ENCODE results near the gene KMT2C. TPM values are rescaled to one million over a fixed set of nuclear protein-coding genes. Genes with fewer than 3 reads are reported as not detected.

Gene KMT2C
- total RNA-seq, 4 donors from 2014 or later = 59.0 to 73.9 (median 69.5) TPM

DNA sequence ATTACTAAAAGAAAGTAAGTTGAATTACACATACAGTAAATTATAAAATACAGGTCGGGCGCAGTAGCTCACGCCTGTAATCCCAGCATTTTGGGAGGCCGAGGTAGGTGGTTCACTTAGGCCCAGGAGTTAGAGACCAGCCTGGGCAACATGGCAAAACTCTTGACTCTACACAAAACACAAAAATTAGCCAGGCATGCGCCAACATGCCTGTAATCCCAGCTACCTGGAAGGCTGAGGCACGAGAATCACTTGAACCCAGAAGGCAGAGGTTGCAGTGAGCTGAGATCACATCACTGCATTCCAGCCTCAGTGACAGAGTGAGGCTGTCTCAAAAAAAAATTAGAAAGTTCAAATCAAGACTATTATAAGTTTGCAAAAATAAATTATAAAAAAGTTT is 235.4 kb downstream of the KMT2C start:
- WGBS = 98% methylated on average over 6 of the region's 6 CpGs
- no peaks in the 10 kb centered on the region for H3K4me1 ChIP-seq
- H3K9me3 ChIP-seq = no peaks in the 10 kb centered on the region
- intact Hi-C loops (cut with DNase I) = no loop called here
- no peaks in the 10 kb centered on the region for H3K27me3 ChIP-seq
- no peak overlapping the region for H3K27ac ChIP-seq (replicated peaks in 1 of 4)
- no peak for DNase-seq (ENCODE audit: extremely low spot score)
- TF ChIP-seq EP300 (IDR thresholded peaks at IDR 0.05) (no peak), POLR2A (IDR thresholded peaks at IDR 0.05; ENCODE audit: low read depth) (no peak), POLR2AphosphoS5 (IDR thresholded peaks at IDR 0.05) (no peak)
- TF ChIP-seq, protein P1, sequence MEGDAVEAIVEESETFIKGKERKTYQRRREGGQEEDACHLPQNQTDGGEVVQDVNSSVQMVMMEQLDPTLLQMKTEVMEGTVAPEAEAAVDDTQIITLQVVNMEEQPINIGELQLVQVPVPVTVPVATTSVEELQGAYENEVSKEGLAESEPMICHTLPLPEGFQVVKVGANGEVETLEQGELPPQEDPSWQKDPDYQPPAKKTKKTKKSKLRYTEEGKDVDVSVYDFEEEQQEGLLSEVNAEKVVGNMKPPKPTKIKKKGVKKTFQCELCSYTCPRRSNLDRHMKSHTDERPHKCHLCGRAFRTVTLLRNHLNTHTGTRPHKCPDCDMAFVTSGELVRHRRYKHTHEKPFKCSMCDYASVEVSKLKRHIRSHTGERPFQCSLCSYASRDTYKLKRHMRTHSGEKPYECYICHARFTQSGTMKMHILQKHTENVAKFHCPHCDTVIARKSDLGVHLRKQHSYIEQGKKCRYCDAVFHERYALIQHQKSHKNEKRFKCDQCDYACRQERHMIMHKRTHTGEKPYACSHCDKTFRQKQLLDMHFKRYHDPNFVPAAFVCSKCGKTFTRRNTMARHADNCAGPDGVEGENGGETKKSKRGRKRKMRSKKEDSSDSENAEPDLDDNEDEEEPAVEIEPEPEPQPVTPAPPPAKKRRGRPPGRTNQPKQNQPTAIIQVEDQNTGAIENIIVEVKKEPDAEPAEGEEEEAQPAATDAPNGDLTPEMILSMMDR (IDR thresholded peaks at IDR 0.05) = no peak
- peaks cover 0 to 52% (median 32%) of the 10 kb centered on the region in 4 donors for H3K36me3 ChIP-seq
- H3K4me3 ChIP-seq = no peak overlapping the region

- Histone ChIP-seq H3K4me1 (no peaks in the 10 kb centered on the region), H3K27ac (replicated peaks in 1 of 4) (no peak overlapping the region), H3K27me3 (no peaks in the 10 kb centered on the region), H3K9me3 (no peaks in the 10 kb centered on the region), H3K4me3 (no peak overlapping the region), H3K36me3 (peaks cover 26 to 77% (median 40%) of the 10 kb centered on the region in 4 donors)
- TF ChIP-seq POLR2A (IDR thresholded peaks at IDR 0.05; ENCODE audit: low read depth) (no peak), POLR2AphosphoS5 (IDR thresholded peaks at IDR 0.05) (no peak), EP300 (IDR thresholded peaks at IDR 0.05) (no peak)
- TF ChIP-seq, protein P1 (IDR thresholded peaks at IDR 0.05) = no peak
- WGBS = 96% methylated on average over 4 of the region's 4 CpGs
- DNase-seq (ENCODE audit: extremely low spot score) = no peak
- intact Hi-C loops (cut with DNase I) = no loop called here
Measured at GRCh38 chr7:152196391-152196790, 239.4 kb downstream of the KMT2C start.

DNA sequence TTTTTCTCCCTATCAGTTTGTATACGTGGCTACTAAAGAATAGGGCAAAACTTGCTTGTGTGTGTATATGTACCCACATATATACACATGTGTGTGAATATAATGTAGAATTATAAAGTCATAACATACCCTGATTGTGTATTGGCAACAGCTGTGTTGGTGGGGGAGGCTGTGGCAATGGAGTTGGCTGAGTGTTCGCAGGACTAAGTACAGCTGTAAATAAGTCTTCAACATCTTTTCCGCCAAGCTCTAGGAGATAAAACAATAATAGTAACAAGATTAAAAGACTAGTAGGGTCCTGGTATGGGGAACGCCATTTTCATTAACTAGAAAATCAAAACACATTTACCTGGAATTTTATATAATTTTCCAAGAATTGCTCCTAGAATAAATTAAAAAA is 241.9 kb downstream of the KMT2C start:
- Histone ChIP-seq H3K36me3 (peaks cover 26 to 89% (median 41%) of the 10 kb centered on the region in 4 donors), H3K4me3 (no peak overlapping the region)
- WGBS = 93% methylated on average over 4 of the region's 4 CpGs

DNA sequence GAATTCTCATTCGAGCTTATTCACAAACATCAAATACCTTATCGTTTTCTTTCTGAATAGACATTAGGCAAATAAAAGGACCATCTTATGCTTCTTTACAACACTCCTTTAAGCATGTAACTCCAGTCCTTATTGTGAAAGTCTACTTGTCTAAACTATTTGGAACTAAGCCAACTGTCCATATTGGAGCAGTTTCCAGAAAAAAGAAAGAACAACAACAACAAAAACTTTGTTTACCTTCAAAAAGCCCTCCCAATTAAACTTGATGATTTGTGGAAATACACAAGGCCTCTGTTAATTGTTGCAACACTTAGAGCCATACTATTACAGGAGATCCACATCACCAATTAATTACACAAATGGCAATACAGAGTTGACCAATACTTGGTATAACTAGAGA is 246.7 kb downstream of the KMT2C start:
- peaks cover 19 to 80% (median 37%) of the 10 kb centered on the region in 4 donors for H3K36me3 ChIP-seq
- no peak for DNase-seq (ENCODE audit: extremely low spot score)

More for the DNA sequence above, 241.9 kb downstream of the KMT2C start:
- TF ChIP-seq, protein P1 (IDR thresholded peaks at IDR 0.05) = no peak
- TF ChIP-seq POLR2AphosphoS5 (IDR thresholded peaks at IDR 0.05) = no peak
- no peak for TF ChIP-seq EP300 (IDR thresholded peaks at IDR 0.05)
- no peak for TF ChIP-seq POLR2A (IDR thresholded peaks at IDR 0.05; ENCODE audit: low read depth)
- Histone ChIP-seq H3K27ac (replicated peaks in 1 of 4) (no peak overlapping the region), H3K9me3 (no peaks in the 10 kb centered on the region), H3K4me1 (no peaks in the 10 kb centered on the region), H3K27me3 (no peaks in the 10 kb centered on the region)
- intact Hi-C loops (cut with DNase I) = no loop called here
- DNase-seq (ENCODE audit: extremely low spot score) = no peak

More for the DNA sequence above, 246.7 kb downstream of the KMT2C start:
- H3K4me1 ChIP-seq = peaks cover 0 to 5% (median 0%) of the 10 kb centered on the region in 4 donors
- 94% methylated on average over 2 of the region's 2 CpGs for WGBS
- no peaks in the 10 kb centered on the region for H3K9me3 ChIP-seq
- no peak overlapping the region for H3K27ac ChIP-seq (replicated peaks in 1 of 4)
- no peak overlapping the region for H3K4me3 ChIP-seq
- TF ChIP-seq, protein P1 (IDR thresholded peaks at IDR 0.05) = no peak
- TF ChIP-seq EP300 (IDR thresholded peaks at IDR 0.05) (no peak), POLR2A (IDR thresholded peaks at IDR 0.05; ENCODE audit: low read depth) (no peak), POLR2AphosphoS5 (IDR thresholded peaks at IDR 0.05) (no peak)
- H3K27me3 ChIP-seq = no peaks in the 10 kb centered on the region
- intact Hi-C loops (cut with DNase I) = no loop called here

All from esophagus muscularis mucosa (tissue), 4 donors.